Stimulated activated CD4-positive, alpha-beta T cell treated with anti-CD3 and anti-CD28 coated beads, TNF-alpha, amount 100 ng/mL, for 1 hour (primary cell): ENCODE results near the gene ADARB2.
"Not testable (repeated sequence)": the region's sequence is repeated elsewhere in the genome, so short reads cannot be mapped to it uniquely, and the experiment has no call there.

Source experiments
- DNase-seq, 3 donors: peaks; one replicate each; pipeline ENCODE4 v3.0.0-alpha.2; 2020; ENCODE audit warnings: low read depth in 3 of 3, low spot score in 1 of 3

The ADARB2 gene

DNA sequence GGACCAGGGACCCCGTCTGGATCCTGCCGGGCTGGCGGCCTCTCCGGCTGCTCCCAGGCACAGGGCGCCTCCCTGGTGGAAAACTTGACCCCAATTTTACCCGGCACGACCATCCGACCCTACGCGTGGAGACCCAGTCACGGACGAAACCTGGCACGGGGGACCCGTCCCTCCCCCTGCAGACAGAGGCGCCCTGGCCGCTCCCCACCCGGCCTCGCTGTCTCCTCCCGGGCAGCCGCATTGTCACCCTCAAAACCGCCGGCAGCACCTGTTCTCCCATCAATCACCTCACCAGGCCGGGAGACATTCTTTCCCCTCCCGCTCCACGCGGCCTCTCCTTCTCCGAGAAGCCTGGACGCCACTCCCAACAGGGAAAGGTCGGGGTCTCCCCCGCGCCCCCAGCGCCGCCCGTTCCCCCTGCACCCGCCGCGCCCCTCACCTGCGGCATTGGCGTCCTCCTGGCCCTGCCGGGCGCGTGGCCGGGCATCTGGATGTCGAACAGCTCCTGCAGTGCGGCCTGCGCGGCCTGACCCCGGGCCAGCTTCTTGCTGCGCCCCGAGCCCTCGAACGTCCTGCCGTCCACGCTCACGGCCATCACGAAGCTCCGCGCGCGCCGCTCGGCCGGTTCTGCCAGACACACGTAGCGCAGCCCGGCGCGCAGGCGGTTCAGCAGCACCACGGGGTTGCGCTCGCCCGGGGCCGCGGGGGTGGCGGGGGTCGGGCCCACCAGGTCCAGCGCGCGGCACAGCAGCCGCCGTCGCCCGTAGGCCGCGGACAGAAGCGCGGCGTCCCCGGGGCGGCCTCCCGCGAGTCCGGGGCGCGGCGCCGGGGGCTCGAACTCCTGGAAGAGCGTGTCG lies 374.5 kb downstream of the ADARB2 start:
- no peak for DNase-seq

DNA sequence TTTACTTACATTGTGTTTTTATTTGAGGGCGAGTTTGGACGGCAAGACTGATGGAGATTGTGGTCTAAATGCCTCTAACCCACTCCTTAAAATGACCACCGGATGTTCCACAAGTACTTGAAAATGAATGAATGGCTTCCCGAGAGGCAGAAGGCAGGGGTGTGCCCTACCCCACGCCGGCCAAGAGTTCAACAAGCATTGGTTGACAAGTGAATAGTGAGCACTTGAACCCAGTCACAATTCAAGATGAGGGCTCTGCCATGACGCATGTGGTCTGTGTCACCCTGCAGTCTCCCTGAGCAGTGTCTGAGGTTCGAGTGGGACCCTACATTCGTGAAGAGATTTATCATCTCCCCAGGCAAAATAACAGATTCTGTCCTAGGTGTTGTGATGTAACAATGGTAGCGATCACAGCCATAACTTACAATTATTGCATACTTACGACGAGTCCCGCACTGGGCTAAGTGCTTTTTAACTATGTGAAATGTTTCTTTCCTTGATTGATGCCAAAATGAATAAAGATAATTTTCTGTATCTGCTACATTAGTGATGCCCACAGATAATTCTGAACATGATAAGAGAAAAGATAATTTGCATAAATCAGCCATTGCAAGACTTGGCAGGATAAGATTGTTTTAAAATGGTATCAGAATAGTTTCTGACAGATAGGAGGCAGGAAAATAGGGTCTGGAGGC lies 375.8 kb downstream of the ADARB2 start:
- no peak for DNase-seq

DNA sequence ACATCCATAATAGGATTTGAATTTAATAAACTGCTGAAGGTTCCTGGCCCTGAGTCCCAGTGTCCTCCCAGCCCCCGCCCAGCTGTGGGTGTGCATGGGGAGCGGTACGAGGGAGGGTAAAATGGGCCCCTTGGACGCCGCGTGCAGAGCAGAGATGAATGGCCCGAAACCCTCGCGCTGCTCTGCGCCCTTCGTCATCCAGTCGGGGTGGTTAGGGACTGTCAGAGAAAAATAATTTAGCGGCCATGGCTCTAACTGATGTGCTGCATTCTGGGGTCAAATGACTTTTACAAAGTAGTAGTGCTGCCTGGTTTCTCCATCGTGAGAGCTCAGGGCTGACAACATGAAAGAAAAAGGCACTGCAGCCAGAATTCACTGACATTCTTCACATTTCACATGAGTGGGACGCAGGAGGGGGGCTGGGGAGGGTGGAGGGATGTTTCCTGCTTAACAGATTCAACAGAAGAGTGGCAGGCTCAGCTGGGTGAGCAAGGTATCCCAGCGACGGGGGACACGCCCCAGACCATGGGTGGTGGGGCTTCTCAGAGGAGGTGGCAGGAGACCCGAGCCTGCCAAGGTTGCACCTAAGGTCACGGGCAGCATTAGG lies 376.7 kb downstream of the ADARB2 start:
- DNase-seq, result no peak

DNA sequence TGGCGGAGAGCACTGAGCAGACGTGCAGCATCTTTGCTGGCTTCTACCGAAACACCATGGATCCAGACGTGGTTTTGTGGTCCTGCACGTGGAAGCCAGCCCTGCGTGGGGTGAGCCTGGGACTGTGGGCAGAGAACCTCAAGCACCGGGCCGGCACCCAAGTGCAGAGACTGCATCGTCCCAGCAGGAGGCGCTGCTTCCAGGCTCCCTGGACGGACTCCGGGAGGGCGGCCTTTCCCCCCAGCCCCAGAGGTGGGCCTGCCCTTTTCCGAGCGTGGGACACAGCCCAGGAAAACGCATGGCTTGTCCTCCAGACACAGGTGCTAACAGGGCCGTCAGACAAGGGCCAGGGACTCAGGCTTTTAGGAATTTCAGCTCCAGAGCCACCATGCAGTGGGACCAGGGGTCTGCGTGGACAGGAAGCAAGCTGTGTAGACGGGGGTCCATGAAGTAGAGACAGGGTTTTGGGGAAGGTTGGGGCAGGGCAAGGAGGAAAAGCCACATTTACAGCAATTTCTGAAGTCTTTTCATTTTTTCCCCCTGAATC lies 377.2 kb downstream of the ADARB2 start:
- DNase-seq, result no peak

DNA sequence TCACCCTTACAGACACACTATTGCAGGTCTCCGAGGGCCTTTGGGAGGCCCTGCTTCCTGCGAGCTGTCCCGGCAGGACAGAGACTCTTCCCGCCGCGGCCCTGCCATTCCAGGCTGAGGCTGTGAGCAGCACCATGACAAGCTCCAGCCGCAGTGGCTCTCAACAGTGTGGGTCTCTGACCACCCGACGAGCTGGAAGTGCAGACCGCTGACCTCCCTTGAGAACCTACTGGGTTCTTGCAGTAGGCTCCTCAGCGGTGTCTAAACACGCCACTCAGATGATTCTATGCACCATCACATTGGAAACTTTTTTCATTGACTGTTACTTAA lies 377.7 kb downstream of the ADARB2 start:
- no peak for DNase-seq

DNA sequence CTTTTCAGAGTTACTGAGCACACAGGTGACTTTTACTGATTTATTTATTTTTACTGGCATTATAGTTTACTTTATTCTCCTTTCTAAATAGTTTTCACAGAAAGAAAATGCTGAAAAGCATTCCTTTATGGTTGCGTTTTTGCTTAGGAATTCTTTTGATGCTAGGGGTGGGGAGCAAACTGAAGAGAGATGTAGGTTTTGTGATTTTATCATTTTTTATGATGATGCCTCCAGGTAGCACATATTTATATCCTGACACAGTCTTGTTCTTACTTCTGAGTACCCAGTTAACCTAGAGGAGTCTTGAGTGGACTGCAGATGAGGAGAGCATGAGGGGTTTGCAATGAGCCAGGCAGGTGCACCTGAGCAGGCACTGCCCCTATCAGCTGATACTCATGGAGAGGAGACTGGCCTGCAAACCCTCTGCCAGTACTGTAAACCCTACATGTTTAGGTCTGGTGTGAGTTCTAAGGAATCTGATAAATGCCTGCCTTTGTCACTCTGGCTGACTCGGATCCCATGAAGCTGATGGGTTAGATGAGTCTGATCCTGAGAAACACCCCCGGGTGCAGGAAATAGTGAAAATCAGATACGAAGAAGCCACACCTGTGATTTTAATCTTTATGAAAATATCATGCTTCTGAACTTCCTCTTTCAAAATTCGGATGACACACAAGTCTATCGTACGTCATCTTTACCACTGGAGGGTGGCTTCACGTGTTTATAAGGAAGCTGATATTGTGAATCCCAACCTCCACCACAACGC lies 378.3 kb downstream of the ADARB2 start:
- DNase-seq, result no peak

DNA sequence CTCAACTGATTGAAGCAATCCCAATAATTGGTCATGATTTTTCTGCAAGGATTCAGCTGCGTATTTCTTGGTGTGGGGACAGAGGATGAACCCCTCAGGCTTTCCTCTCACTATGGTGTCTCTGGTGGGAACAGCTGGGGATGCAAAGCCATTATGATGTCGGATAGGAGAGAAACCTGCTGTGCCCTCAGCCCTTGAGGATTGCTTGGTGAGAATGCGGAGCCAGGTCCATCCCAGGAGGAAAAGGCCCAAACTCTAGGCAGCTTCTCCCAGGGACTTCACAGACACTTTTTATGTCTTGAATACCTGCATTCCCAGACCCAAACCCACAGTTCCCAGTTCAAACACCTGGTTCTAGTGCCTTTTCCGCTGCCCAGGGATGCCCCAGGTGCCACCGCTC lies 379.2 kb downstream of the ADARB2 start:
- DNase-seq, result no peak

DNA sequence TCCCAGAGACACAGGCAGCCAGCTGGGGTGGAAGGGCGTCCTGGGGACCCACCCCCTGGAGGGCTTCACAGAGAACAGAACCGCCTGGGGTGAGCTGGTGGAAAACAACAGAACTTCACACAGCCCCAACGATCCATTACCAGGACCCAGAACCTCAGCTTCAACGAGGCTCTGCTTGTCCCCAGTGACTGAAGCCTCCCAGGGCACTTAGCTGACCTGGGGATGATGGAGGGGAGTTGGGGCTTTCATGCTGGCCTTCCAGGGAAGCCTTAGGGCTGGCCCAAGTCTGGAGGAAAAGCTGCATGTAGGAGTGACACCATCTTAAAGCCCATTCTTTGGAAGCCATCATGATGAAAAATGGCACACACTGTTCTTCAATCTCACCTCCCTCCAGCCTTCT lies 381.0 kb downstream of the ADARB2 start:
- no peak for DNase-seq

DNA sequence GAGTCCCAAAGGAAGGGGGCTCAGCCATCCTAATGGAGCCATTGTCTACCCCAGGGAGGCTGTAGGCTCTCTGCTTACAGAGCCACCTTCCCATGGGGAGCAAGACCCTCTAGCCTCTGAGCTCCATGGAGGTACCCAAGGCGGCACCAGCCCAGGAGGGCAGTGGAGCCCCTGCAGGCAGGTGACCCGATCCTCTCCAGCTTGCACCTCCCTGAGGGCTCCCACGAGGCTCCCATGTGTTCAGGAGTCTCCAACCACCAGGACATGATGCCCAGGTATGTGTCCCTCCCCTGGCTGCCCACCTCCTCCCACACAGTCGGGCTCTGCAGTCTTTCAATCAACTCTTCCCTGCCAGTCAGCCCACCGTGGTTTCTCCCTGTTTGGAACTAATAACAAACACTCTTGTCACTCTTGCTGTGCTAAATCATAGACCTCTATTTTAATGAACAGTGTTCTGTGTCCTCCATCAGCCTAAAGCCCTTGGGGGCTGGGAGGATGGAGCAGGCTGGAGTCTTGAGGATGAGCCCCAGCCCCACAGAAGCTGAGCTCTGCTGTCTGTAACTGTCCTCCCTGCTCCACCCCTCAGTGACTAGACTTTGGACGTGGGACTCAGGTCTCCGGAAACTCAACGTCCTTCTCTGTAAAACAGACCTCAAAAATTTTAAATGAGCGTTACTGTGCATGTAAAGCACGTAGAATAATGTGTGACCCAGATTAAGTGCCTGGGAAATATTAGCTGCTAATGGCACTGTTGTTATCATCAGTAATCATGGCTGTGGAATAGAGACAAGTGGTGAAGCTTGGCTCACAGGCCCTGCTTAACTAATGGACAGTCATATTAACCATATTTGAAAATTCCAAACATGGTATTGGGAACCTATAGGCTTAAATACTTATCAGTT lies 382.3 kb downstream of the ADARB2 start:
- DNase-seq, result no peak

DNA sequence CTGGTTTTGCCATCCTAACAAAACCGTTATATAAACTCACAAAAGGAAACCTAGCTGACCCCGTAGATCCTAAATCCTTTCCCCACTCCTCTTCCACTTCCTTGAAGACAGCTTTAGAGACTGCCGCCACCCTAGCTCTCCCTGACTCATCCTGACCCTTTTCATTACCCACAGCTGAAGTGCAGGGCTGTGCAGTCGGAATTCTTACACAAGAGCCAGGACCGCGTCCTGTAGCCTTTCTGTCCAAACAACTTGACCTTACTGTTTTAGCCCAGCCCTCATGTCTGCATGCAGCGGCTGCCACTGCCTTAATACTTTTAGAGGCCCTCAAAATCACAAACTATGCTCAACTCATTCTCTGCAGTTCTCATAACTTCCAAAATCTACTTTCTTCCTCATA lies 385.0 kb downstream of the ADARB2 start:
- not testable (repeated sequence) for DNase-seq

DNA sequence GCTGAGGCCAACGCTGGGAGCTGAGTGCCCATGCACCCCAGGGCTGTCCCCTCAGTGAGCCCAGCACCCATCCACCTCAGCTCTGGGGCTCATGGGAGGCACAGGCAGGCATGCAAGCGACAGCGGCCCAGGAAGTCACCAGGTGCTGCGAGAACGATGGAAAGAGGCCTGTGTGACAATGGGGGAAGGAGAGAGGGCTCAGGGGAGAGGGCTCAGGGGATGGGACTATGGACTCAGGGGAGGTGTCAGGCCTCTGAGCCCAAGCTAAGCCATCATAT lies 388.6 kb downstream of the ADARB2 start:
- DNase-seq, result no peak

DNA sequence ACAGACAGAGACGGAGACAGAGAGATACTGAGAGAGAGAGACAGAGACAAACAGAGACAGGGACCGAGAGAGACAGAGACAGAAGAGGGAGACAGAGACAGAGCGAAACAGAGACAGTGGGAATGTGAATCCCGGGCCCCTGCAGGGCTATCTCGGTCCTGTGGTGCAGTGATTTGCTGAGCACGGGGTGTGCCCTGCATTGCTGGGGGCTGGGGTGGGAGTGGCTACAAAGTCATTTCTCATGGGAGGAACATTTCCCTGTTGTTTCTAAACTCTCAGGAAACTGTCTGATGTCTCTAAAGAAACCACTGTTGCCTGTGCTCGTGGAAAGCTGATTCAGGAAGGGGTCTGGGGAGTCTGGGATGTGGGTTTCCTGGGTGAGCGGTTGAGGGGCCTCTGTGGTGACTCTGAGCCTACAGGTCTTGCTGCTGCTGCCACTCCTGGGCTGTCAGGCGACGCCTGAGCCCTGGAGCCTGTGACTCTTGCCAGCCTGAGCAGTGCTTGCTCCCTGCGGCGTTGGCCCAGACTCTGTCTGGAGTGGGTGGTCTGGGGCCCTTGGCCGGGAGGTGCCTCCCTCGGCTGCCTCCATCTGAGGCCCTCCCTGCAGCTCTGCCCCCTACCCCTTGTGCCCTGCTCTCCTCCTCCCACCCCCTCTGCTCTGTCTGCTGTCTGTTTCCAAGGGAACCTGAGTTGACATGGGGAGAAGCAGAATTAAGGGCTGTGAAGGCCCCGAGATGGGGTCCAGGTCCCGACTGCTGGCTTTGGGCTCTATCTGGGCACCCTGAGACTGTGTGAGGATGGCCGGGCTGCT lies 389.2 kb downstream of the ADARB2 start:
- no peak for DNase-seq

DNA sequence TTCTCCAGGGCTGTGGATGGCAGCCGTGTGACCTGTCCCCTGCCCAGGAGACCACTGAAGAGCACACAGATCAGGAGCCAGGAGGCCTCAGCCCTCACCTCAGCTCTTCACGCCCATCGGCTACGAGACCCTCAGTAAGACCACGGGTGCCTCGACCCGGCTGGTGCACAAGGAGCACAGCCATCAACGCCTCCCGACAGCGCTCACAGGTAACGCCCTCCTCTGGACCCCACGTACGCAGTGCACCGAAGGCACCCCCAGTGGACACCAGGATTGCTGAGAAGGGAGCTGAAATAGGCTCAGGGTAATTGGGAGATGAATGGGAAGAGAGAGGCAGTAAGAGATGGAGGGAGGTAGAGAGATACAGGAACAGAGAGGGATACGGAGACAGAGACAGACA lies 389.8 kb downstream of the ADARB2 start:
- no peak for DNase-seq

DNA sequence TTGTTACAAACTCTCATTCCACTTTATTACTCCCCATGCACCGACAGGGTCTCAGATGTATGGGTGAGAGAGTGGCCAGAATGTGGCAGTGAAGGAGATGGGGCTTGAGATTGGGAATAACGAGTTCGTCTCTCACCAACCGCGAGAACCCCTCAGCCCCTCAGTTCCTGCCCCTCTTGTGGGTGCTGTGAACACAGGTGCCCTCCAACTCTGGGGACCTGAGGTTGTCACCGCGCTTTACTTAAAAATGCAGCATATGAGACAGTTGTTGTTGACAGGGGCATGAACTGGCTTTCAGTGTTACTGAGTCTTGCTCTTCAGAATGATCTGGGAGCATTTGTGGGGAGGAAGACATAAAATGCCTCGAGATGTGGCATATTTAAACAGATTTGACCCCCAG lies 391.1 kb downstream of the ADARB2 start:
- no peak for DNase-seq

DNA sequence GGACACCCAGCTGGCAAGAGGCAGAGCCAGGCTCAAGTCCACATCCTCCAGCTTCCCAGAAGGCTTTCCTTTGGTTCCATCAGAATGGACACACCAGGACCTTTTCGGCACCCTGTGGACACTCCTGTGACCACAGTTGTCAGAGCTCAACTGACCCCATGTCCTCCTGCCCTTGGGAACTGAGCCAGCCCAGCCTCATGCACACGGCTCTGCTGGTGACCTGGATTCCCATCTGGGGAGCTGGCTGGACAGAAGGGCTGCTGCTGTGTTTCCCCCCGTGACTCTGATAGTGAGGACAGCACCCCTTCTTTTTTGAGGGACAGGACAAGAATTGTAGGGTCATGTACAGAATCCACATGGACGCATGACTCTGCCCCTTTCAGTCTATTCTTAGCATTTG lies 392.0 kb downstream of the ADARB2 start:
- no peak for DNase-seq

DNA sequence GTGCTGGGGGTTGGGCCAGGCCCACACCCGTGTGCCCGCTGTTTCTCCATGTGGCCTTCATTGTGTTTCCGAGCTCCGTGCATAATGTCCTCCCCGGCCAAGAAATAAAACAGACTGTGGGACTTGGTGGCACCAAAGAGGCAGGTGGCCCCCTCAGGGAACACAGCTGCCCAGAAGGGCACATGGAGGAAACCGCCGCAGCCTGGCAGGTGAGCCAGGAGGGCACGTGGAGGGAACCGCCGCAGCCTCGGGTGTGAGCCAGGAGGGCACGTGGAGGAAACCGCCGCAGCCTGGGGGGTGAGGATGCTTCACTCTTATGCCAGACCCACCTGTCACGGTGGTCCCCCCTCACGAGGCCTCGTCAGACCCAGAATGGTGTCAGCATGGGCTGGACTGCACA lies 392.5 kb downstream of the ADARB2 start:
- no peak for DNase-seq

DNA sequence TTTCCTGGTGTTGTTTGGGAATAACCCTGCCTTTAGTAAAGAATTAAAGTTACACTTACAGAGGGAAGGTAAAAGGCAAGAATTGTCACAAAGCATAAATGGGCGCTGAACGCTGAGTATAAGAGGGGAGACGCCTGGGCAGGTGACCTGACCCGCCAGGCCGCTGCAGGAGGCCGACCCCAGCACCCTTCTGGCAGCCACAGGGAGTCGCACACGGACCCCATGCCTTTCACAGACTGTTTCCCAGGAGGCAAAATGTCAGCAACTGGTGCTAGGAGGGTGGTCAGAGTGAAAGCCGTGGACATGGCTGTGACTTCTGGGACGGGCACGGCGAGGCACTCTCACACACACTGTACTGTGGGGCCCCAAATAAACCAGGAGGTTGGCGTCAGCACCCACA lies 392.9 kb downstream of the ADARB2 start:
- DNase-seq, result no peak

DNA sequence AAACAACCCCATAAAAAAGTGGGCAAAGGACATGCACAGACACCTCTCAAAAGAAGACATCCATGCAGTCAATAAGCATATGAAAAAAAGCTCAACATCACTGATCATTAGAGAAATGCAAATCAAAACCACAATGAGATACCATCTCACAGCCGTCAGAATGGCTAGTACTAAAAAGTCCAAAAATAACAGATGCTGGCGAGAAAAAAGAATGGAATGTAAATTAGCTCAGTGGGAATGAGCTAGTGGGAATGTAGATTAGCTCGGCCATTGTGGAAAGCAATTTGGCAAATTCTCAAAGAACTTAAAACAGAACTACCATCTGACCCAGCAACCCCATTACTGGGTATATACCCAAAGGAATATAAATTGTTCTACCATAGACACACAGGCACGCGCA lies 394.1 kb downstream of the ADARB2 start:
- no peak for DNase-seq

DNA sequence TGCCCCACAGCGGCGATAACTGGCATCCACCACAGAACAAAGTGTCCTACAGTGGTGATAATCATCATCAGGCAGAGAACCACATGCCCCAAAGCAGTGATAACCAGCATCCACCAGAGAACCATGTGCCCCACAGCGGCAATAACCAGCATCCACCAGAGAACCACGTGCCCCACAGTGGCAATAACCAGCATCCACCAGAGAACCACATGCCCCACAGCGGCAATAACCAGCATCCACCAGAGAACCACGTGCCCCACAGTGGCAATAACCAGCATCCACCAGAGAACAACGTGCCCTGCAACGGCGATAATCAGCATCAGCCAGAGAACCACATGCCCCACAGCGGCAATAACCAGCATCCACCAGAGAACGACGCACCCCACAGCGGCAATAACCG lies 396.3 kb downstream of the ADARB2 start:
- not testable (repeated sequence) for DNase-seq

DNA sequence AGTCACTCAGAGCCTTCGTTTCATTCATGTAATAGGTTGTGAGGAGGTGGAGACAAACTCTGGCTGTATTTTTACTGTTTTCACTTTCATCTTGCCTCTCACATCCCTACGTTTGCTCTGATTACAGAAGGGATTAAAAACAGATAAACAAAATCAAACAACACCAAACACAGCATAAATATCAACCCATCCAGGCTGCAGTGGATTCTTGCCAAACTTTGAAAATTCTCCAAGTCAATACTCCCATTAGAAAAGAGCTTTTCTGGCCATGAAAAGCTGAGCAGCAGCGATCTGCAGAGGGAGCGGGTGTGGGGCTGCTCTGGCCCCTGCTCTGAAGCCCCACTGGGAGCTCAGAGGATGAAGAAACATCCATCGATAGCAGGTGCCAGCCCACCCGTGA lies 397.9 kb downstream of the ADARB2 start:
- DNase-seq, result no peak
